OCI-LY1 (cell line): ENCODE measurements around the gene CD58.

Experiments used
- H2AFZ ChIP-seq: fragments of 200-600 bp; sonication (generic), shearing (Covaris generic); 2 replicates; pipeline ENCODE4 v1.6.0; 2014; ENCODE audit warnings: antibody characterized with exemption, mild to moderate bottlenecking, low read length
- H3F3A ChIP-seq: fragments of 200-600 bp; sonication (generic), shearing (Covaris generic); 2 replicates; pipeline ENCODE4 v1.6.0; 2014; ENCODE audit warnings: mild to moderate bottlenecking, antibody characterized with exemption, low read length, moderate library complexity; ENCODE audit not compliant: insufficient read depth
- H3K27ac ChIP-seq: fragments of 200-600 bp; sonication (generic); 2 replicates; pipeline ENCODE4 v1.5.1; 2014; ENCODE audit warnings: low read length, mixed run types, mild to moderate bottlenecking, low read depth; ENCODE audit not compliant: poor library complexity, severe bottlenecking
- H3K27me3 ChIP-seq: fragments of 200-600 bp; sonication (generic); 2 replicates; pipeline ENCODE4 v1.6.0; 2014; ENCODE audit warnings: antibody characterized with exemption, mild to moderate bottlenecking, low read length, moderate library complexity; ENCODE audit not compliant: insufficient read depth
- H3K36me3 ChIP-seq: fragments of 200-600 bp; sonication (generic); 2 replicates; pipeline ENCODE4 v1.6.1; 2014; ENCODE audit warnings: mild to moderate bottlenecking, antibody characterized with exemption, low read length, moderate library complexity, mixed read lengths; ENCODE audit not compliant: insufficient read depth
- H3K4me1 ChIP-seq: fragments of 200-600 bp; sonication (generic); 2 replicates; pipeline ENCODE4 v1.5.1; 2014; ENCODE audit warnings: mild to moderate bottlenecking, low read length, moderate library complexity; ENCODE audit not compliant: insufficient read depth, severe bottlenecking
- H3K4me2 ChIP-seq: fragments of 200-600 bp; sonication (generic), shearing (Covaris generic); 2 replicates; pipeline ENCODE4 v1.6.1; 2014; ENCODE audit warnings: low read length
- H3K4me3 ChIP-seq: fragments of 200-600 bp; sonication (generic); 2 replicates; pipeline ENCODE4 v1.5.1; 2014; ENCODE audit warnings: low read length, low read depth, mild to moderate bottlenecking, mixed read lengths; ENCODE audit not compliant: poor library complexity, severe bottlenecking
- H3K79me2 ChIP-seq: fragments of 200-600 bp; shearing (Covaris generic); 2 replicates; pipeline ENCODE4 v1.6.1; 2016; ENCODE audit warnings: mixed run types, low read length, mixed read lengths; ENCODE audit not compliant: insufficient read depth
- H3K9ac ChIP-seq: fragments of 200-600 bp; sonication (generic), shearing (Covaris generic); 2 replicates; pipeline ENCODE4 v1.6.1; 2014; ENCODE audit warnings: mild to moderate bottlenecking, low read length, mixed read lengths
- H3K9me2 ChIP-seq: fragments of 200-600 bp; sonication (generic), shearing (Covaris generic); 2 replicates; pipeline ENCODE4 v1.6.1; 2014; ENCODE audit warnings: low read depth, mild to moderate bottlenecking, low read length, mixed read lengths
- H3K9me3 ChIP-seq: fragments of 200-600 bp; shearing (Covaris generic); 2 replicates; pipeline ENCODE4 v1.6.1; 2014; ENCODE audit warnings: low read length, mixed read lengths
- H4K20me1 ChIP-seq: fragments of 200-600 bp; sonication (generic), shearing (Covaris generic); 2 replicates; pipeline ENCODE4 v1.6.0; 2016; ENCODE audit warnings: mild to moderate bottlenecking, low read length; ENCODE audit not compliant: insufficient read depth
- CTCF ChIP-seq: fragments of 200-600 bp; sonication (generic), shearing (Covaris generic); IDR thresholded peaks from 2 replicates; pipeline ENCODE4 v1.5.1; 2017; ENCODE audit warnings: mild to moderate bottlenecking, antibody characterized with exemption, low read length, moderate library complexity, mixed read lengths
- EZH2 ChIP-seq: fragments of 200-600 bp; sonication (generic), shearing (Covaris generic); IDR thresholded peaks from 2 replicates; pipeline ENCODE4 v1.8.0; 2017; ENCODE audit warnings: borderline replicate concordance, mixed run types, mild to moderate bottlenecking, antibody characterized with exemption, low read length, moderate library complexity, mixed read lengths

The CD58 gene

DNA sequence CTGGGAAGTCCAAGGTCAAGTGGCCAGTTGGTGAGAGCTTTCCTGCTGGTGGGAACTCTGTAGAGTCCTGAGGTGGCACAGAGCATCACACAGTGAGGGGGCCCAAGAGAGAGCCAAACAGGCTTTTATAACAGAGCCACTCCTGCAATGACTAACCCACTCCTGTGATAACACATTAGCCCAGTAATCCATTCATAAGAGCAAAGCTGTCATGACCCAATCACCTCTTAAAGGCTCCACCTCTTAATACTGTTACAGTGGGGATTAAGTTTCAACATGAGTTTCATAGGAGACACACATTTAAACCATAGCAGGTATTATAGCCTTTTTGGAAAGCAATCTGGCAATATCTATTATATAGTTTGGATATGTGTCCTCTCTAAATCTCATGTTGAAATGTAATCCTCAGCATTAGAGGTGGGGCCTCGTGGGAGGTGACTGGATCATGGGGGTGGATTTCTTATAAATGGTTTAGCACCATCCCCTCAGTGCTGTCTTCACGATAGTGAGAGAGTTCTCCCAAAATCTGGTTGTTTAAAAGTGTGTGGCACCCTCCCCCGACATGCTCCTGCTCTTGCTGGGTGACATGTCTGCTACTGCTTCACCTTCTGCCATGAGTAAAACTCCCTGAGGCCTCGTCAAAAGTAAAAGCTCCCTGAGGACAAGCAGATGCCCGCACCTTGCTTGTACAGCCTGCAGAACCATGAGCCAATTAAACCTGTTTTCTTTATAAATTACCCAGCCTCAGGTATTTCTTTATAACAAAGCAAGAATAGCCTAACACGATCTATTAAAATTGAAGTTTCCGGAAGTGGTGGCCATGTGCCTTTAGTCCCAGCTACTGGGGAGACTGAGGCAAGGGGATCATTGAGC is 64.5 kb downstream of the CD58 start:
- Histone ChIP-seq H3F3A (no peaks in the 10 kb centered on the region), H3K36me3 (no peaks in the 10 kb centered on the region), H3K27ac (no peak overlapping the region), H3K79me2 (no peaks in the 10 kb centered on the region), H3K9me2 (no peaks in the 10 kb centered on the region), H3K27me3 (no peaks in the 10 kb centered on the region), H3K4me2 (no peak overlapping the region), H3K4me1 (no peaks in the 10 kb centered on the region), H4K20me1 (no peaks in the 10 kb centered on the region), H3K4me3 (no peak overlapping the region), H2AFZ (no peak overlapping the region), H3K9me3 (no peaks in the 10 kb centered on the region), H3K9ac (no peak overlapping the region)
- TF ChIP-seq CTCF, result no peak
- no peak for TF ChIP-seq EZH2

DNA sequence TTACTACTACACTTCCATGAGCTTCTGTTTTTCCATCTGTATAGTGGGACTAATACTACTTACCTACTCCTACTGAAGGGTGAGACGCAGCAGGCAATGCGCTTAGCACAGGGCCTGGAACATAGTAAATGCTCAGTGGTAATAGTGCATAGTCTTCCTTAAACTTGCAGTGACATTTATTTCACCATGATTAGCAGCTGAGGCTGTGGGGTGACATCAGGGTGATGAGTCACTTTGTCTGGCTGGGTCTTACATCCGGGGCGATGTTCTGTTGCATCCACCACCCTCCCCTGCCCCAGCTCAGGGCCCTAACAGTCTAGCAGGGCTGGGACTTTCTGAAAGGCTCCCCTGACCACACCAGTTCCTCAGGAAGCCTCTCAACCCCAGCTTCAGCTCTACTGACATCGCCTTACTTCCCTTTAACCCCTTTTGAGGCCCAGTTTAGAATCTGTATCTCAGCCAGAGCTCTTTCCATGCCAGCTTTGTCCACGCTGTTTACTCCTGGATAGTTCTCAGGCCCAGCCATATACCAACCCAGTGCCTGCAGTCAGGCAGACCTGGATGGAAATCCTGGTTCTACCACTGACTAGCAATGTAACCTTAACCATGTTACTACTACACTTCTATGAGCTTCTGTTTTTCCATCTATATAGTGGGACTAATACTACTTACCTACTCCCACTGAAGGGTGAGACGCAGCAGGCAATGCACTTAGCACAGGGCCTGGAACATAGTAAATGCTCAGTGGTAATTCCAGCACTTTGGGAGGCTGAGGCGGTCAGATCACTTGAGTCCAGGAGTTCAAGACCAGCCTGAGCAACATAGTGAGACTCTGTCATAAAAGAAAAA is 66.3 kb downstream of the CD58 start:
- Histone ChIP-seq H4K20me1 (no peaks in the 10 kb centered on the region), H3K9ac (no peak overlapping the region), H3K4me3 (no peak overlapping the region), H3K79me2 (no peaks in the 10 kb centered on the region), H2AFZ (no peak overlapping the region), H3K27me3 (no peaks in the 10 kb centered on the region), H3K9me3 (no peaks in the 10 kb centered on the region), H3K4me2 (no peak overlapping the region), H3F3A (no peaks in the 10 kb centered on the region), H3K27ac (no peak overlapping the region), H3K4me1 (no peaks in the 10 kb centered on the region), H3K9me2 (no peaks in the 10 kb centered on the region), H3K36me3 (no peaks in the 10 kb centered on the region)
- TF ChIP-seq CTCF, result no peak
- no peak for TF ChIP-seq EZH2

DNA sequence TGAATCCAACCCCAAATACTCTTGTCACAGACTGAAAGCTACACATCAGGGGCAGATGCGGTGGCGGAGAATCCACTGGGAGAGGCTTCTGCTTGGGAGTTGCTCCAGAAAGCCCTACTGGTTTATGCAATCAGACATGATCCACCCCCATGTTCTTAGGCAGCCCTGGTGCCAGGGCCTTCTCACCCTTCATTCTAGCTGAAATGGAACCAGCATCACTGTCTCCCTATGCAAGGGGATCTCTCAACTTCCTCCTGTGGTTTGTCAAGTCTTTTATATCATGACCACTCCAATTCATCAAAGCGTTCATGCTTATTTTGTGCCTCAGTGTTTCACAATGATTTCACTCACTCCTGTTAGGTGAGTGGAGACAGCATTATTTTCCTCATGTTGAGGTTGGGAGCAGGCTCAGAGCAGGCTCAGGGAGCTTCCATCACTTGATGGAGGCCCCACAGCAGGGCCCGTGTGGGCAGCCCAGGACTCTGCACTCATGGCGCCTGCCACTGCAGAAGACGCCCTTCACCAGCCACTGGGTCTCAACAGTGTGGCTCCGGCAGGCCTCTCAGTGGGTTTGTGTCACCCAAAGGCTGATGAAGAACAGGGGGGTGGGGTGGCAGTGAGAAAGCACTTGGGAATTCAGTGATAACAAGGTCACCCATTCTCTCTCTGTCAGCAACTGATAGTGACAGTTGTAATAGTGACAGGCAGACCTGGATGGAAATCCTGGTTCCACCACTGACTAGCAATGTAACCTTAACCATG is 67.1 kb downstream of the CD58 start:
- no peak overlapping the region for H3K9ac ChIP-seq
- H4K20me1 ChIP-seq, result no peaks in the 10 kb centered on the region
- no peaks in the 10 kb centered on the region for H3K36me3 ChIP-seq
- H3K4me1 ChIP-seq, result no peaks in the 10 kb centered on the region
- H3F3A ChIP-seq, result no peaks in the 10 kb centered on the region
- H3K27ac ChIP-seq, result no peak overlapping the region
- H3K4me3 ChIP-seq, result no peak overlapping the region
- no peak overlapping the region for H3K4me2 ChIP-seq
- no peaks in the 10 kb centered on the region for H3K27me3 ChIP-seq
- H2AFZ ChIP-seq, result no peak overlapping the region
- no peaks in the 10 kb centered on the region for H3K9me3 ChIP-seq
- TF ChIP-seq EZH2 (no peak), CTCF (no peak)
- no peaks in the 10 kb centered on the region for H3K9me2 ChIP-seq
- H3K79me2 ChIP-seq, result no peaks in the 10 kb centered on the region
